ENCODE results near the gene ACOT6.

The ACOT6 gene

GRCh38 chr14:73616831-73617230 lies 4.5 kb downstream of the ACOT6 start:
- no peak for DNase-seq (ENCODE audit: low spot score)
- in situ Hi-C loops (cut with MboI; ENCODE audit: low sequenced_read_pairs, unreplicated experiment), result no loop called here
- TF ChIP-seq CTCF (IDR thresholded peaks at IDR 0.05; ENCODE audit: borderline replicate concordance, control extremely low read depth, extremely low read depth, insufficient read depth, missing control alignments), result no peak

DNA sequence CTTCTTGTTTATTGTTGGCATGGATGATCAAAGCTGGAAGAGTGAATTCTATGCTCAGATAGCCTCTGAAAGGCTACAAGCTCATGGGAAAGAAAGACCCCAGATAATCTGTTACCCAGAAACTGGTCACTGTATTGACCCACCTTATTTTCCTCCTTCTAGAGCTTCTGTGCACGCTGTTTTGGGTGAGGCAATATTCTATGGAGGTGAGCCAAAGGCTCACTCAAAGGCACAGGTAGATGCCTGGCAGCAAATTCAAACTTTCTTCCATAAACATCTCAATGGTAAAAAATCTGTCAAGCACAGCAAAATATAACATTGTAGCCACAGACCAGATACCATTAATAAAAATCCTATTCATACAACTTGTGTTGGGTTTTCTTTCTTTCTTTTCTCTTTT lies 7.2 kb downstream of the ACOT6 start:
- in situ Hi-C loops (cut with MboI; ENCODE audit: low sequenced_read_pairs, unreplicated experiment), result no loop called here
- no peak for TF ChIP-seq CTCF (IDR thresholded peaks at IDR 0.05; ENCODE audit: borderline replicate concordance, control extremely low read depth, extremely low read depth, insufficient read depth, missing control alignments)
- no peak for DNase-seq (ENCODE audit: low spot score)

GRCh38 chr14:73620268-73620667 lies 8.0 kb downstream of the ACOT6 start:
- in situ Hi-C loops (cut with MboI; ENCODE audit: low sequenced_read_pairs, unreplicated experiment), result no loop called here
- TF ChIP-seq CTCF (IDR thresholded peaks at IDR 0.05; ENCODE audit: borderline replicate concordance, control extremely low read depth, extremely low read depth, insufficient read depth, missing control alignments), result no peak
- no peak for DNase-seq (ENCODE audit: low spot score)

DNA sequence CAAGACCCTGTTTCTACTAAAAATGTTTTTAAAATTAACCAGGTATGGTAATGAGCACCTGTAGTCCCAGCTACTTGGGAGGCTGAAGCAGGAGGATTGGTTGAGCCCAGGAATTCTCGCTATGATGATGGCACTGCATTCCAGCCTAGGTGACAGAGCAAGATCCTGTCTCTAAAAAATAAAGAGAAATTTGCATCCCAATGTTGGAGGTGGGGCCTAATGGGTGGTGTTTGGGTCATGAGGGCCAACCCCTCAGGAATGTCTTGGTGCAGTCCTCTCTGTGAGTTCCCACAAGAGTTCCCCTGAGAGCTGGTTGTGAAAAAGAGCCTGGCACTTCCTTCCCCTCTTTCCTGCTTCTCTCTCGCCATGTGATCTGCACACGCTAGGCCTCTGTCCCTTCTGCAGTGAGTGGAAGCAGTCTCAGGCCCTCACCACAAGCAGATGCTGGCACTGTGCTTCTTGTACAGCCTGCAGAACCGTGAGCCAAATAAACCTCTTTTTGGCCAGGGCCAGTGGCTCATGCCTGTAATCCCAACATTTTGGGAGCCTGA lies 11.3 kb downstream of the ACOT6 start:
- no peak for TF ChIP-seq CTCF (IDR thresholded peaks at IDR 0.05; ENCODE audit: borderline replicate concordance, control extremely low read depth, extremely low read depth, insufficient read depth, missing control alignments)
- no peak for DNase-seq (ENCODE audit: low spot score)
- in situ Hi-C loops (cut with MboI; ENCODE audit: low sequenced_read_pairs, unreplicated experiment), result no loop called here

- in situ Hi-C loops (cut with MboI; ENCODE audit: low sequenced_read_pairs, unreplicated experiment), result no loop called here
- no peak for TF ChIP-seq CTCF (IDR thresholded peaks at IDR 0.05; ENCODE audit: borderline replicate concordance, control extremely low read depth, extremely low read depth, insufficient read depth, missing control alignments)
- DNase-seq (ENCODE audit: low spot score), result no peak
Observed at GRCh38 chr14:73625706-73626105, 13.4 kb downstream of the ACOT6 start.

DNA sequence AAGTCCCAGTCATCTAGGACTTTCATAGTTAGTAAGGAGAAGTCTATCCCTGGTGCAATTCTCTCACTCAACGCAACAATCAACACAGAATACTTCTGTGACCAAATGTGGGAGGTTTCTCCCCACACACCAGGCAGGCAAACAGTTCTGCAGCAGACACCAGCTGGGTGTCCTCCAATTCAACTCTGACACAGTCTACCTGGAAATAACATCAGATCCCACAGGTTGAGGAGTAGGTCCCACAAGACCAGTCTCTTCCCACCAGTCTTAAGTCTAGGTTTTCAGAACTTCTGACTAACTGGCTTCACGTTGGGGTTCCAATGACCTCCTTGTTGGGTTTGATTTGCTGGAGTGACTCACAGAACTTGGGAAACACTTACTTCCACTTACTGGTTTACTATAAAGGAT lies 14.8 kb downstream of the ACOT6 start:
- in situ Hi-C loops (cut with MboI; ENCODE audit: low sequenced_read_pairs, unreplicated experiment), result no loop called here
- no peak for DNase-seq (ENCODE audit: low spot score)
- no peak for TF ChIP-seq CTCF (IDR thresholded peaks at IDR 0.05; ENCODE audit: borderline replicate concordance, control extremely low read depth, extremely low read depth, insufficient read depth, missing control alignments)
